K562 (cell line): ENCODE data around the gene EZH2. TPM values are rescaled to one million over a fixed set of nuclear protein-coding genes. Genes with fewer than 3 reads are reported as not detected.

Experiments
- CBX3 ChIP-seq, 2 experiments: IDR thresholded peaks; 1 replicate in 1 of 2; 2 replicates in 1 of 2; pipeline ENCODE4 v1.6.1; 2012; ENCODE audit warnings: inconsistent platforms in 2 of 2, low read length in 2 of 2, borderline replicate concordance in 1 of 2, control low read depth in 1 of 2
- CREB3 ChIP-seq: fragments of 450-650 bp; conservative IDR thresholded peaks from 2 replicates; pipeline ENCODE4 v1.6.1; 2016; ENCODE audit warnings: missing genetic modification characterization, low read depth, mild to moderate bottlenecking, missing compliant biosample characterization, moderate library complexity
- DIDO1 ChIP-seq: fragments of 450-650 bp; IDR thresholded peaks from 2 replicates; pipeline ENCODE4 v1.6.1; 2016; ENCODE audit warnings: low read depth, missing biosample characterization, missing genetic modification characterization
- ELF1 ChIP-seq: fragments of 200-800 bp; sonication (Bioruptor generic); IDR thresholded peaks from 2 replicates; pipeline ENCODE4 v1.6.1; 2016; ENCODE audit warnings: missing genetic modification characterization, missing compliant biosample characterization
- FOXM1 ChIP-seq, 2 experiments: fragments of 450-650 bp in 1 of 2; sonication (generic) in 1 of 2; formaldehyde crosslinking in 1 of 2; IDR thresholded peaks; 2 replicates each; pipeline versions ENCODE4 v1.6.1 to v1.9.0; 2017 to 2022; ENCODE audit warnings: low read depth in 2 of 2, mild to moderate bottlenecking in 2 of 2, missing genetic modification reagents in 1 of 2, moderate library complexity in 1 of 2
- GATAD2B ChIP-seq: fragments of 450-650 bp; IDR thresholded peaks from 2 replicates; pipeline ENCODE4 v1.6.1; 2017; ENCODE audit warnings: mild to moderate bottlenecking, borderline replicate concordance
- HIVEP1 ChIP-seq: fragments of 250-450 bp; sonication (Bioruptor Pico); IDR thresholded peaks from 2 replicates; pipeline ENCODE4 v1.4.0; 2020; ENCODE audit warnings: mild to moderate bottlenecking
- POLR2A ChIP-seq: fragments of 450-650 bp; conservative IDR thresholded peaks from 2 replicates; pipeline ENCODE4 v1.6.1; 2016
- POU5F1 ChIP-seq: fragments of 150-350 bp; IDR thresholded peaks from 2 replicates; pipeline ENCODE4 v1.6.1; 2014; ENCODE audit warnings: borderline replicate concordance, low read length, low read depth, mild to moderate bottlenecking; ENCODE audit not compliant: partially characterized antibody
- RERE ChIP-seq: sonication (generic); formaldehyde crosslinking; IDR thresholded peaks from 2 replicates; pipeline ENCODE4 v1.8.0; 2023; ENCODE audit warnings: missing genetic modification reagents, mild to moderate bottlenecking, borderline replicate concordance
- RUNX1 ChIP-seq: sonication (generic); IDR thresholded peaks from 2 replicates; pipeline ENCODE4 v1.6.1; 2016; ENCODE audit warnings: antibody characterized with exemption, low read depth
- ZNF134 ChIP-seq: fragments of 250-450 bp; sonication (Bioruptor Pico); conservative IDR thresholded peaks from 2 replicates; pipeline ENCODE4 v1.4.0; 2020
- ZNF143 ChIP-seq: sonication (generic); formaldehyde crosslinking; IDR thresholded peaks from 2 replicates; pipeline ENCODE4 v1.9.0; 2022; ENCODE audit warnings: mild to moderate bottlenecking, missing genetic modification reagents
- polyA plus RNA-seq, 8 experiments: library from polyadenylated mRNA; depleted of rRNA in 4 of 8; stranded (reverse) in 5 of 8; unstranded in 3 of 8; fragments of >200 nt; fragmentation: Nextera tagmentation in 2 of 8; fragmentation: Illumina TruSeq in 1 of 8; extraction: Ambion mirVana in 2 of 8; extraction: Trizol in 1 of 8; gene quantifications; 2 replicates each; pipeline versions ENCODE4 v1.2.1 to v1.2.3, GENCODE V29; 2011 to 2014; ENCODE audit warnings: inconsistent platforms in 1 of 8, missing spikeins in 1 of 8
- total RNA-seq, 7 experiments: library from RNA; depleted of rRNA in 6 of 7; stranded (reverse); fragments of >200 nt in 6 of 7; fragmentation: Illumina TruSeq in 2 of 7; extraction: Trizol in 2 of 7; gene quantifications; 2 replicates each; pipeline versions ENCODE4 v1.2.1 to v1.2.3, GENCODE V29; 2011 to 2021; ENCODE audit warnings: low replicate concordance in 1 of 7
- TF ChIP-seq, protein P1 (sequence below): fragments of 450-650 bp; formaldehyde crosslinking; IDR thresholded peaks from 2 replicates; pipeline ENCODE4 v1.4.0; 2020; ENCODE audit warnings: mild to moderate bottlenecking, moderate library complexity
- TF ChIP-seq, protein P2 (sequence below): fragments of 450-650 bp; formaldehyde crosslinking; IDR thresholded peaks from 2 replicates; pipeline ENCODE4 v1.4.0; 2020; ENCODE audit warnings: mild to moderate bottlenecking, moderate library complexity
- TF ChIP-seq, protein P3 (sequence below): sonication (generic); formaldehyde crosslinking; IDR thresholded peaks from 2 replicates; pipeline ENCODE4 v1.5.0; 2020; ENCODE audit warnings: missing genetic modification reagents

The EZH2 gene
- total and polyA plus RNA-seq, 9 of the 15 experiments (the other 6 are each of a cell fraction or from before 2014, with no cell fraction given), result 48.7 to 175 (median 98.6) TPM

DNA sequence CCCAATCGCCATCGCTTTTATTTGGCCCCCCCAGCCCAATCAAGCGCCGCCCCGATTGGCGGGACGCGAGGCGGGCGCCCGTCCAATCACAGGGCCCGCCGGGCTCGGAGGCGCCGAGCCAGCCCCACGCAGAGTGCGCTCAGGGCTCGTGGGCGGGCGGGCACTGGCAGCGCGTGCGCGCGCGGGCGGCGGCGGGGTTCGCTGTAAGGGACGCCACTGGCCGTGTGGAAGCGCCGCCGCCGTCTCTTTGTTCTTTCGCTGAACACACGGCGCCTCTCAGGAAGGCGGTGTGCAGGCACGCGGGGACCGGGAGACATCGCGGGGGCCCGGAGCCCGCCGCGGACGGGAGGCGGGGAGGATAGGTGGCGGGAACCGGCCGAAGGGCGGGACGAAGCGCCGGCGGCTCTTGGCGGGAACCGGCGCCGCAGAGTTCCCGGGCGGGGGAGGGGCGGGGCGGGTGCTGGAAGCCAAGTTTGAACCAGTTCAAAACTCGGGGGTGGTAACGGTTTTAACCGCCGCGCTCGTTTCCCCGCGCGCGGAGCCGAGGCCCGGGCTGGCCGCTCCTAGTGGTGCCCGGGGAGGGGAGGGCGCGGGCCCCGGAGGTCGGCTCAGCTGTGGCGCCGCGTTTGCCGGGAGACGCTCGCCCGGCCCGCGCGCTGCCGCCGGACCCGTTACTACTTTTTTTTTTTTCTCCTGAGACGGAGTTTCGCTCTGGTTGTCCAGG, 370 bp upstream of the EZH2 start (continued):
- TF ChIP-seq RUNX1, result no peak
- TF ChIP-seq HIVEP1 (CRISPR knock-in tag), result no peak
- TF ChIP-seq RERE (CRISPR knock-in tag), result peak; percentile 94; the same call in 1 of the 2 replicates
- TF ChIP-seq CBX3 (IDR thresholded peaks at IDR 0.05; ENCODE audit: borderline replicate concordance in 1 of 2, low read length in 2 of 2), result peak in 1 of 2 experiments; percentile 62; a peak in 1 of 3 replicates
- TF ChIP-seq CREB3 (tag), result no peak
- peak; percentile 100 for TF ChIP-seq FOXM1 (IDR thresholded peaks at IDR 0.05; ENCODE audit: low read depth)
- peak; percentile 99 for TF ChIP-seq FOXM1 (CRISPR knock-in tag; IDR thresholded peaks at IDR 0.05; ENCODE audit: low read depth)
- no peak for TF ChIP-seq DIDO1 (tag)
- TF ChIP-seq GATAD2B, result peak; percentile 99
- peak; percentile 81; the same call in 1 of the 2 replicates for TF ChIP-seq ELF1
- peak; percentile 94 for TF ChIP-seq POLR2A
- peak; percentile 15 for TF ChIP-seq POU5F1
- TF ChIP-seq ZNF134 (CRISPR knock-in tag), result no peak
- TF ChIP-seq, protein P1, sequence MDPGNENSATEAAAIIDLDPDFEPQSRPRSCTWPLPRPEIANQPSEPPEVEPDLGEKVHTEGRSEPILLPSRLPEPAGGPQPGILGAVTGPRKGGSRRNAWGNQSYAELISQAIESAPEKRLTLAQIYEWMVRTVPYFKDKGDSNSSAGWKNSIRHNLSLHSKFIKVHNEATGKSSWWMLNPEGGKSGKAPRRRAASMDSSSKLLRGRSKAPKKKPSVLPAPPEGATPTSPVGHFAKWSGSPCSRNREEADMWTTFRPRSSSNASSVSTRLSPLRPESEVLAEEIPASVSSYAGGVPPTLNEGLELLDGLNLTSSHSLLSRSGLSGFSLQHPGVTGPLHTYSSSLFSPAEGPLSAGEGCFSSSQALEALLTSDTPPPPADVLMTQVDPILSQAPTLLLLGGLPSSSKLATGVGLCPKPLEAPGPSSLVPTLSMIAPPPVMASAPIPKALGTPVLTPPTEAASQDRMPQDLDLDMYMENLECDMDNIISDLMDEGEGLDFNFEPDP (CRISPR knock-in tag), result peak; percentile 62; the same call in 1 of the 2 replicates
- TF ChIP-seq, protein P2, sequence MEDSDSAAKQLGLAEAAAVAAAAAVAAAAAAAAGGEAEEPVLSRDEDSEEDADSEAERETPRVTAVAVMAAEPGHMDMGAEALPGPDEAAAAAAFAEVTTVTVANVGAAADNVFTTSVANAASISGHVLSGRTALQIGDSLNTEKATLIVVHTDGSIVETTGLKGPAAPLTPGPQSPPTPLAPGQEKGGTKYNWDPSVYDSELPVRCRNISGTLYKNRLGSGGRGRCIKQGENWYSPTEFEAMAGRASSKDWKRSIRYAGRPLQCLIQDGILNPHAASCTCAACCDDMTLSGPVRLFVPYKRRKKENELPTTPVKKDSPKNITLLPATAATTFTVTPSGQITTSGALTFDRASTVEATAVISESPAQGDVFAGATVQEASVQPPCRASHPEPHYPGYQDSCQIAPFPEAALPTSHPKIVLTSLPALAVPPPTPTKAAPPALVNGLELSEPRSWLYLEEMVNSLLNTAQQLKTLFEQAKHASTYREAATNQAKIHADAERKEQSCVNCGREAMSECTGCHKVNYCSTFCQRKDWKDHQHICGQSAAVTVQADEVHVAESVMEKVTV (CRISPR knock-in tag), result no peak
- 0 out of 2 replicates have a peak, but pooled peaks have one; percentile 26 for TF ChIP-seq ZNF143 (CRISPR knock-in tag)
- TF ChIP-seq, protein P3, sequence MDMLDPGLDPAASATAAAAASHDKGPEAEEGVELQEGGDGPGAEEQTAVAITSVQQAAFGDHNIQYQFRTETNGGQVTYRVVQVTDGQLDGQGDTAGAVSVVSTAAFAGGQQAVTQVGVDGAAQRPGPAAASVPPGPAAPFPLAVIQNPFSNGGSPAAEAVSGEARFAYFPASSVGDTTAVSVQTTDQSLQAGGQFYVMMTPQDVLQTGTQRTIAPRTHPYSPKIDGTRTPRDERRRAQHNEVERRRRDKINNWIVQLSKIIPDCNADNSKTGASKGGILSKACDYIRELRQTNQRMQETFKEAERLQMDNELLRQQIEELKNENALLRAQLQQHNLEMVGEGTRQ, result no peak
